Colonic mucosa (tissue), 4 donors: ENCODE data around the gene PHF23. TPM values are rescaled to one million over a fixed set of nuclear protein-coding genes. Genes with fewer than 3 reads are reported as not detected.

Source experiments
- DNase-seq: peaks from one replicate; pipeline ENCODE4 v3.0.0-alpha.2; 2020
- H3K27ac ChIP-seq: fragments of 200-600 bp; one replicate; pipeline ENCODE4 v1.8.0; 2021
- H3K27me3 ChIP-seq: fragments of 200-600 bp; one replicate; pipeline ENCODE4 v1.8.0; 2021
- H3K36me3 ChIP-seq: fragments of 200-600 bp; one replicate; pipeline ENCODE4 v1.8.0; 2021
- H3K4me1 ChIP-seq: fragments of 200-600 bp; one replicate; pipeline ENCODE4 v1.8.0; 2021; ENCODE audit warnings: mild to moderate bottlenecking
- H3K4me3 ChIP-seq: fragments of 200-600 bp; one replicate; pipeline ENCODE4 v1.8.0; 2021
- H3K9ac ChIP-seq, 2 donors: one replicate each; pipeline ENCODE4 v1.7.0; 2013; ENCODE audit warnings: control low read depth in 2 of 2, low read depth in 2 of 2, low read length in 2 of 2
- H3K9me3 ChIP-seq: fragments of 200-600 bp; one replicate; pipeline ENCODE4 v1.8.0; 2021
- CTCF ChIP-seq: fragments of 200-600 bp; IDR thresholded peaks from one replicate; pipeline ENCODE4 v1.8.0; 2022; ENCODE audit warnings: antibody characterized with exemption, mild to moderate bottlenecking
- intact Hi-C: fragments of 100-400 bp; cut with DNase I; formaldehyde crosslinking; loops from one replicate; pipeline ENCODE4 v1.14.1; 2022
- total RNA-seq, 2 donors: library from RNA; stranded (reverse); fragmentation: NEBNext Ultra II Directional in 1 of 2; extraction: Animal tissue kit (Norgen Biotek cat#: 25700) in 1 of 2; gene quantifications; one replicate each; pipeline ENCODE4 v1.2.1, GENCODE V29; 2021
- donor health status: healthy.
- donor health status: DM: no; HTN: no; CAD: no.
- donor health status: DM: no; HTN: no; CAD: no.

Gene PHF23
- total RNA-seq = 10 to 100 TPM; 29.8 to 38.6 TPM

GRCh38 chr17:7239091-7240027, at the start of gene PHF23:
PHF23 (minus strand) TSS chr17:7239457; CDS start chr17:7239279, 178 bp downstream.
- DNase-seq = peak; percentile 100
- Histone ChIP-seq H3K9ac (peak within 1 kb of the TSS; percentile 94 to 100), H3K4me1 (peaks cover 28% of the 10 kb centered on the region), H3K9me3 (no peaks in the 10 kb centered on the region), H3K36me3 (peaks cover 5% of the 10 kb centered on the region), H3K27ac (peak within 1 kb of the TSS; percentile 99), H3K27me3 (no peaks in the 10 kb centered on the region), H3K4me3 (peak within 1 kb of the TSS; percentile 95)
- TF ChIP-seq CTCF = no peak
- intact Hi-C loops = no loop called here

- H3K27me3 ChIP-seq = peaks cover 8% of the 10 kb centered on the region
- H3K9ac ChIP-seq = no peak overlapping the region
- peaks cover 14% of the 10 kb centered on the region for H3K4me1 ChIP-seq
- no peak for TF ChIP-seq CTCF
- intact Hi-C loops = no loop called here
- no peaks in the 10 kb centered on the region for H3K9me3 ChIP-seq
- no peaks in the 10 kb centered on the region for H3K36me3 ChIP-seq
- no peak overlapping the region for H3K4me3 ChIP-seq
- no peak overlapping the region for H3K27ac ChIP-seq
- DNase-seq = no peak
Observed at GRCh38 chr17:7285679-7286078, 46.4 kb upstream of the PHF23 start.

- H3K27me3 ChIP-seq = peaks cover 8% of the 10 kb centered on the region
- no peak overlapping the region for H3K4me3 ChIP-seq
- DNase-seq = no peak
- intact Hi-C loops = no loop called here
- no peaks in the 10 kb centered on the region for H3K9me3 ChIP-seq
- H3K4me1 ChIP-seq = peaks cover 14% of the 10 kb centered on the region
- H3K9ac ChIP-seq = no peak overlapping the region
- no peak overlapping the region for H3K27ac ChIP-seq
- TF ChIP-seq CTCF = no peak
- no peaks in the 10 kb centered on the region for H3K36me3 ChIP-seq
Observed at GRCh38 chr17:7284911-7285310, 45.7 kb upstream of the PHF23 start.

GRCh38 chr17:7283471-7284216, 44.4 kb upstream of the PHF23 start:
- no peaks in the 10 kb centered on the region for H3K36me3 ChIP-seq
- no peak for DNase-seq
- H3K9ac ChIP-seq = peak overlapping the region in 1 of 2 donors; percentile 89
- intact Hi-C loops = no loop called here
- no peak for TF ChIP-seq CTCF
- H3K4me1 ChIP-seq = peaks cover 14% of the 10 kb centered on the region
- no peaks in the 10 kb centered on the region for H3K9me3 ChIP-seq
- H3K27ac ChIP-seq = no peak overlapping the region
- peaks cover 8% of the 10 kb centered on the region for H3K27me3 ChIP-seq
- H3K4me3 ChIP-seq = no peak overlapping the region

GRCh38 chr17:7282752-7283321, 43.6 kb upstream of the PHF23 start:
- no peak for TF ChIP-seq CTCF
- intact Hi-C loops = no loop called here
- Histone ChIP-seq H3K9ac (peak overlapping the region; percentile 58 to 89), H3K9me3 (no peaks in the 10 kb centered on the region), H3K4me1 (peaks cover 14% of the 10 kb centered on the region), H3K27ac (peak overlapping the region; percentile 3), H3K36me3 (no peaks in the 10 kb centered on the region), H3K27me3 (peaks cover 8% of the 10 kb centered on the region), H3K4me3 (peak overlapping the region; percentile 39)
- no peak for DNase-seq
